Immature natural killer cell (primary cell): ENCODE measurements around the gene CD79B. TPM values are rescaled to one million over a fixed set of nuclear protein-coding genes. Genes with fewer than 3 reads are reported as not detected.
"Not testable (repeated sequence)": the region's sequence is repeated elsewhere in the genome, so short reads cannot be mapped to it uniquely, and the experiment has no call there.

ENCODE experiments used
- DNase-seq, 3 donors: peaks; one replicate each; pipeline ENCODE4 v3.0.0; 2022; ENCODE audit warnings: mixed read lengths in 1 of 3
- H3K27ac Mint-ChIP-seq, 6 donors: one replicate each; pipeline ENCODE4 v1.8.0; 2020; ENCODE audit warnings: mixed read lengths in 6 of 6, mild to moderate bottlenecking in 5 of 6, inconsistent platforms in 4 of 6, moderate library complexity in 3 of 6
- H3K27me3 Mint-ChIP-seq, 3 donors: one replicate each; pipeline ENCODE4 v1.8.0; 2020 to 2021; ENCODE audit warnings: low read depth in 3 of 3, mild to moderate bottlenecking in 3 of 3, mixed read lengths in 3 of 3, moderate library complexity in 3 of 3, inconsistent platforms in 1 of 3
- H3K36me3 Mint-ChIP-seq, 3 donors: one replicate each; pipeline ENCODE4 v1.8.0; 2020; ENCODE audit warnings: mixed read lengths in 3 of 3, inconsistent platforms in 2 of 3, mild to moderate bottlenecking in 2 of 3
- H3K4me1 Mint-ChIP-seq, 2 donors: one replicate each; pipeline ENCODE4 v1.8.0; 2020; ENCODE audit warnings: inconsistent platforms in 2 of 2, mild to moderate bottlenecking in 2 of 2, mixed read lengths in 2 of 2, moderate library complexity in 1 of 2
- H3K4me3 Mint-ChIP-seq, 5 donors: one replicate each; pipeline ENCODE4 v1.8.0; 2020; ENCODE audit warnings: mild to moderate bottlenecking in 5 of 5, mixed read lengths in 5 of 5, inconsistent platforms in 3 of 5, moderate library complexity in 3 of 5
- H3K9me3 Mint-ChIP-seq, 6 donors: one replicate each; pipeline ENCODE4 v1.8.0; 2020; ENCODE audit warnings: mild to moderate bottlenecking in 6 of 6, mixed read lengths in 6 of 6, inconsistent platforms in 4 of 6, moderate library complexity in 3 of 6
- polyA plus RNA-seq, 3 donors: library from polyadenylated mRNA; unstranded; fragments of 300-500 nt; fragmentation: Illumina TruSeq; gene quantifications; one replicate each; pipeline ENCODE4 v1.2.3, GENCODE V29; 2021

Gene CD79B
- polyA plus RNA-seq, 3 donors from 2014 or later = 45.8 to 67.3 (median 51.9) TPM

- DNase-seq, H3K4me3 Mint-ChIP-seq, H3K4me1 Mint-ChIP-seq, H3K9me3 Mint-ChIP-seq, H3K36me3 Mint-ChIP-seq, H3K27me3 Mint-ChIP-seq: not testable (repeated sequence)
- H3K27ac Mint-ChIP-seq = peak overlapping the region in 4 of 6 donors; percentile 34 to 58 (median 49)
Measured at GRCh38 chr17:63920050-63920449, 12.1 kb downstream of the CD79B start.

- H3K9me3 Mint-ChIP-seq = no peaks in the 10 kb centered on the region
- H3K36me3 Mint-ChIP-seq = no peaks in the 10 kb centered on the region
- H3K27ac Mint-ChIP-seq = peak overlapping the region in 4 of 6 donors; percentile 55 to 88 (median 72)
- H3K4me1 Mint-ChIP-seq = peaks cover 6 to 8% of the 10 kb centered on the region in 2 donors
- peaks cover 0 to 3% (median 0%) of the 10 kb centered on the region in 3 donors for H3K27me3 Mint-ChIP-seq
- peak; percentile 77 to 80 (median 78) for DNase-seq
- no peak overlapping the region for H3K4me3 Mint-ChIP-seq
Measured at GRCh38 chr17:63919311-63919723, 12.8 kb downstream of the CD79B start.

GRCh38 chr17:63918789-63919305 lies 13.3 kb downstream of the CD79B start, which contains the start of gene GH1:
GH1 (minus strand) TSS chr17:63918839; CDS start chr17:63918776, 63 bp downstream.
- peak within 1 kb of the TSS in 4 of 6 donors; percentile 55 to 88 (median 72) for H3K27ac Mint-ChIP-seq
- not testable (repeated sequence) for H3K36me3 Mint-ChIP-seq, H3K4me1 Mint-ChIP-seq, H3K27me3 Mint-ChIP-seq, H3K4me3 Mint-ChIP-seq, H3K9me3 Mint-ChIP-seq, DNase-seq

- no peak for DNase-seq
- H3K4me1 Mint-ChIP-seq = peaks cover 6 to 8% of the 10 kb centered on the region in 2 donors
- H3K27ac Mint-ChIP-seq = no peak overlapping the region
- H3K4me3 Mint-ChIP-seq = no peak overlapping the region
- H3K9me3 Mint-ChIP-seq = no peaks in the 10 kb centered on the region
- H3K27me3 Mint-ChIP-seq = peaks cover 0 to 3% (median 0%) of the 10 kb centered on the region in 3 donors
- H3K36me3 Mint-ChIP-seq = no peaks in the 10 kb centered on the region
Measured at GRCh38 chr17:63918305-63918704, 13.8 kb downstream of the CD79B start.

DNA sequence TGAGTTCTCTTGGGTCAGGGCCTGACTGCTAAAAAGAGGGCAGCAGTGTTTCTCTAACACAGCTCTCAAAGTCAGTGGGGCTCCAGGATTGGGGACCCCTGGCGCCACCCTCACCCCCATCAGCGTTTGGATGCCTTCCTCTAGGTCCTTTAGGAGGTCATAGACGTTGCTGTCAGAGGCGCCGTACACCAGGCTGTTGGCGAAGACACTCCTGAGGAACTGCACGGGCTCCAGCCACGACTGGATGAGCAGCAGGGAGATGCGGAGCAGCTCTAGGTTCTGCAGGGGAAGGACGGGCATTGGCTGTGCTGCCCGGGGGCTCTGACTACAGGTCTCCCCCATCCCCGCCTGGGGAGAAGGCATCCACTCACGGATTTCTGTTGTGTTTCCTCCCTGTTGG lies 14.5 kb downstream of the CD79B start:
- peaks cover 0 to 3% (median 1%) of the 10 kb centered on the region in 3 donors for H3K27me3 Mint-ChIP-seq
- no peak overlapping the region for H3K4me3 Mint-ChIP-seq
- no peaks in the 10 kb centered on the region for H3K36me3 Mint-ChIP-seq
- no peaks in the 10 kb centered on the region for H3K9me3 Mint-ChIP-seq
- DNase-seq = no peak
- H3K27ac Mint-ChIP-seq = no peak overlapping the region
- peaks cover 6 to 8% of the 10 kb centered on the region in 2 donors for H3K4me1 Mint-ChIP-seq

GRCh38 chr17:63917206-63917605 lies 14.9 kb downstream of the CD79B start:
- H3K36me3 Mint-ChIP-seq, H3K27me3 Mint-ChIP-seq, DNase-seq, H3K27ac Mint-ChIP-seq, H3K9me3 Mint-ChIP-seq, H3K4me3 Mint-ChIP-seq, H3K4me1 Mint-ChIP-seq: not testable (repeated sequence)

- no peak for DNase-seq
- Mint-ChIP-seq H3K4me3 (no peak overlapping the region), H3K27ac (peak overlapping the region in 1 of 6 donors; percentile 24), H3K4me1 (peaks cover 8 to 9% of the 10 kb centered on the region in 2 donors), H3K27me3 (peaks cover 2 to 5% (median 4%) of the 10 kb centered on the region in 3 donors), H3K9me3 (no peaks in the 10 kb centered on the region), H3K36me3 (no peaks in the 10 kb centered on the region)
Measured at GRCh38 chr17:63916566-63917185, 15.5 kb downstream of the CD79B start.

DNA sequence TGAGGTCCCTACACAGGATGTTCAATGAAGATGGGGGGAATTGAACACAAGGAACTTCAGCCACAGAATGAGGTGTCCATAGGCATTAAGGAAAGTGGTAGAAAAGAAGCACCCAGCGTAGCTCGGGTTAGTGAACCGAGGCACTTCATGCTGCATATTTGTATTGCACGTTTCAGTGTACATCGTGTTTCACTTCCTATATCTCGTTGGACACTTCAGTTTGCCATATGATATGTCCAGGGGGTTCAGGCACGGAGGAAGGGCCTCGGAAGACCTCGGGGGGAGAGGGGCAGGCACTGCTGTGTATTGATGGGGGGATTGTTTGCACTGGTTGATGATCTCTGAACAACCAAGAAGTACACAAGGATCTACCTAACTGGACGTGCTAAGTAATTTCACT lies 16.4 kb downstream of the CD79B start:
- not testable (repeated sequence) for H3K36me3 Mint-ChIP-seq, H3K4me3 Mint-ChIP-seq, H3K9me3 Mint-ChIP-seq, H3K27me3 Mint-ChIP-seq, DNase-seq
- Mint-ChIP-seq H3K4me1 (peaks cover 8 to 11% of the 10 kb centered on the region in 2 donors), H3K27ac (peak overlapping the region in 1 of 6 donors; percentile 4)

- peak overlapping the region in 1 of 6 donors; percentile 17 for H3K27ac Mint-ChIP-seq
- H3K4me1 Mint-ChIP-seq = peaks cover 7 to 10% of the 10 kb centered on the region in 2 donors
- H3K4me3 Mint-ChIP-seq = no peak overlapping the region
- H3K9me3 Mint-ChIP-seq = peaks cover 0 to 1% (median 0%) of the 10 kb centered on the region in 6 donors
- no peak for DNase-seq
- H3K36me3 Mint-ChIP-seq = no peaks in the 10 kb centered on the region
- peaks cover 2 to 8% (median 5%) of the 10 kb centered on the region in 3 donors for H3K27me3 Mint-ChIP-seq
Measured at GRCh38 chr17:63914471-63914870, 17.7 kb downstream of the CD79B start.

DNA sequence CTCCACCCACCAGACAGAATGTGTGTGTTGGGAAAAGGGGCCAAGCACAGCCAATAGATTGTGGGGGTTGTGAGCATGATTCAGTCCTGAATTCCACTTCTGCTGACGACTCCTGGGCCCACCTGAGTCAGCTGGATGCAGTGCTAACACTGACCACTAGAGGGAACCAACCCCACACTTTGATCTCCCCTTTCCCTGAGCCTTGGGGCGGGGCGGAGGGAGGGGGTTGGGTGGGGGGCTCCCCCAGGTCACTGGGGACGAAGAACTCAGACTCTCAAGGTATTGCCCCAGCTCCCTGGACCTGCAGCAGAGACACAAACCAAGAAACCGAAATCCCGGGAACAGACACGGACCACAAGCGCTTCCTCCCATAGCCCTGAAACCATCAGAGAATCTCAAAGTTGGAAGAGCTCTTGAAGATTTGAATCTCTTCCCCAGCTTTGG lies 20.5 kb downstream of the CD79B start:
- no peaks in the 10 kb centered on the region for H3K36me3 Mint-ChIP-seq
- peaks cover 0 to 1% (median 0%) of the 10 kb centered on the region in 6 donors for H3K9me3 Mint-ChIP-seq
- peak overlapping the region in 1 of 6 donors; percentile 30 for H3K27ac Mint-ChIP-seq
- no peak overlapping the region for H3K4me3 Mint-ChIP-seq
- DNase-seq = peak; percentile 53 to 64 (median 61)
- peaks cover 2 to 8% (median 5%) of the 10 kb centered on the region in 3 donors for H3K27me3 Mint-ChIP-seq
- H3K4me1 Mint-ChIP-seq = peaks cover 0 to 5% of the 10 kb centered on the region in 2 donors

DNA sequence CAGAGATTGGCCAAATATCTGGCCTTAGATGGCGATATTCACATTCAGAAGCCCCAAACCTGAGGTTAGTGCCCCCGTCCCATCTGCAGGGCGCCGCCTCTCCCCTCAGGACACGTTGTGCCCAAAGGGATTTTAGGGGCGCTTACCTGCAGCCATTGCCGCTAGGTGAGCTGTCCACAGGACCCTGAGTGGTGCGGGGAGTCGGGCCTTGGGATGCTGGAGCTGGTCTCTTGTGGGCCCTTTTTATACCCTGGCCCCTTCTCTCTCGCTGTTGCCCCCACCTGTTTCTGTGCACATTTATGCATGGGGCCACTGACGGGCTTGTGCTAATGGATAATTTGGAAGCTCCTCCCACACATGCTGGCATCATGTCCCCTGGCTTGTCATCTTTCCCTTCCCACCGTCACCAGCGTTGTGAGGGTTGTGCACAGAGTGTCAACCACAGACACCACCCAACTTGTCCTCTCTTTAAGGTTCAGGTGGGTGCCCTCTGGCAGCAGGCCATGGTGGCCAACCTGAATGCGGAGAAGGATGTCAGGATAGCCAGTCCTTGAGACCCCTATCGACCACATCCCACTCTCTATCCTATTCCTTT lies 21.0 kb downstream of the CD79B start, which contains the start of gene CSHL1:
Gene CSHL1, minus strand, starts transcription at position 218 of the 595 bp plus-strand sequence. Its CDS starts 62 bp downstream, at position 156.
- H3K27me3 Mint-ChIP-seq = peaks cover 2 to 8% (median 5%) of the 10 kb centered on the region in 3 donors
- H3K27ac Mint-ChIP-seq = peak within 1 kb of the TSS in 1 of 6 donors; percentile 30
- no peak within 1 kb of the TSS for H3K4me3 Mint-ChIP-seq
- H3K4me1 Mint-ChIP-seq = peaks cover 0 to 5% of the 10 kb centered on the region in 2 donors
- peak in 2 of 3 donors; percentile 6 to 11 for DNase-seq
- no peaks in the 10 kb centered on the region for H3K36me3 Mint-ChIP-seq
- H3K9me3 Mint-ChIP-seq = peaks cover 0 to 1% (median 0%) of the 10 kb centered on the region in 6 donors

GRCh38 chr17:63910096-63910495 lies 22.0 kb downstream of the CD79B start:
- H3K9me3 Mint-ChIP-seq = peaks cover 0 to 1% (median 0%) of the 10 kb centered on the region in 6 donors
- no peaks in the 10 kb centered on the region for H3K36me3 Mint-ChIP-seq
- H3K27ac Mint-ChIP-seq = no peak overlapping the region
- peaks cover 2 to 8% (median 5%) of the 10 kb centered on the region in 3 donors for H3K27me3 Mint-ChIP-seq
- H3K4me1 Mint-ChIP-seq = peaks cover 0 to 5% of the 10 kb centered on the region in 2 donors
- H3K4me3 Mint-ChIP-seq = no peak overlapping the region
- DNase-seq = no peak

GRCh38 chr17:63909586-63909985 lies 22.5 kb downstream of the CD79B start:
- not testable (repeated sequence) for H3K36me3 Mint-ChIP-seq, H3K27me3 Mint-ChIP-seq, H3K27ac Mint-ChIP-seq, H3K9me3 Mint-ChIP-seq, H3K4me1 Mint-ChIP-seq, DNase-seq, H3K4me3 Mint-ChIP-seq

DNA sequence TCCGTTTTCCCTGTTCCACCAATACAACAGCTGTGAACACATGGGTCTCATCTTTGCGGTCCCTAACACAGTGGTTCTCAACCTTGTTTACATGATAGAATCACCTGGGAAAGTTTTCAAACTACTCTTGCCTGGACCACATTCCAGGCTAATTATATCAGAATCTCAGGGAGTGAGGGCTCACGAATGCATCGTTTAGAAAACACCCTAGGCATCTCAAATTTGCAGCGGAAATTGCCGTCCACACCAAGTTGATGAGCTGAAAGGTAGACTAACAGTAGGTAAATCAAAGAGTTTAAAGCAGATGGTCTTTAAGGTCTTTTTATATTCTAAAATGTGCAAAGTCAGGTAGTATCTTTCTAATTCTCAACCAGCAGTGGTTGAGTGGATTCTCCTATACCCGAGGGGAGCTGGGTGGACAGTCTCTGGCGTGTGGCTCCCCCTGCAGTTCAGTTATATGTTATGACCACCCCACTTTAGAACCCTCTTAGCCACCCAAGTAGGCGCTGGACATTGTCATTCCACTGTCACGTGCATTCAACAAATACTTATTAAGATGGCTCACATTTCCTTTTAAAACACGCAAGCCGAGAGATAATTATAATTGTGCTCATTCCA lies 24.9 kb downstream of the CD79B start:
- not testable (repeated sequence) for H3K36me3 Mint-ChIP-seq, H3K27ac Mint-ChIP-seq, H3K4me3 Mint-ChIP-seq, H3K9me3 Mint-ChIP-seq, H3K4me1 Mint-ChIP-seq, DNase-seq
- peaks cover 0 to 11% (median 1%) of the 10 kb centered on the region in 3 donors for H3K27me3 Mint-ChIP-seq
